GM12873 (cell line): Measurements from ENCODE around the gene ZNF471.

Experiments used
- CTCF ChIP-seq: IDR thresholded peaks from 2 replicates; pipeline ENCODE4 v1.5.1; 2012; ENCODE audit warnings: low read depth, mild to moderate bottlenecking, moderate library complexity, low read length, control low read depth; ENCODE audit not compliant: insufficient read depth; ENCODE audit errors: missing control alignments

Gene ZNF471

GRCh38 chr19:56507446-56508289 lies at the start of gene ZNF471:
ZNF471 (plus strand) TSS chr19:56507855; CDS start chr19:56511572, 3,717 bp downstream.
- no peak for TF ChIP-seq CTCF

GRCh38 chr19:56474308-56474707 lies 33.3 kb upstream of the ZNF471 start:
- no peak for TF ChIP-seq CTCF

GRCh38 chr19:56476093-56476492 lies 31.6 kb upstream of the ZNF471 start:
- TF ChIP-seq CTCF, result no peak

- TF ChIP-seq CTCF, result no peak
Observed at GRCh38 chr19:56476651-56477428, 30.8 kb upstream of the ZNF471 start, which contains the start of gene ZNF667. ZNF667 (minus strand) TSS chr19:56477345; CDS start chr19:56462370, 14,975 bp downstream.

- TF ChIP-seq CTCF, result no peak
Observed at GRCh38 chr19:56477429-56478338, 30.0 kb upstream of the ZNF471 start.

- no peak for TF ChIP-seq CTCF
Observed at GRCh38 chr19:56491399-56491798, 16.3 kb upstream of the ZNF471 start.
